Hematopoietic multipotent progenitor cell treated with erythropoietin and hydrocortisone succinate and interleukin-3 and kit ligand, for 8 days (in vitro differentiated cells): Measurements from ENCODE around the gene ACLY.

ENCODE experiments used
- DNase-seq: peaks from one replicate; pipeline ENCODE4 v3.0.0-alpha.2; 2015

Gene ACLY

DNA sequence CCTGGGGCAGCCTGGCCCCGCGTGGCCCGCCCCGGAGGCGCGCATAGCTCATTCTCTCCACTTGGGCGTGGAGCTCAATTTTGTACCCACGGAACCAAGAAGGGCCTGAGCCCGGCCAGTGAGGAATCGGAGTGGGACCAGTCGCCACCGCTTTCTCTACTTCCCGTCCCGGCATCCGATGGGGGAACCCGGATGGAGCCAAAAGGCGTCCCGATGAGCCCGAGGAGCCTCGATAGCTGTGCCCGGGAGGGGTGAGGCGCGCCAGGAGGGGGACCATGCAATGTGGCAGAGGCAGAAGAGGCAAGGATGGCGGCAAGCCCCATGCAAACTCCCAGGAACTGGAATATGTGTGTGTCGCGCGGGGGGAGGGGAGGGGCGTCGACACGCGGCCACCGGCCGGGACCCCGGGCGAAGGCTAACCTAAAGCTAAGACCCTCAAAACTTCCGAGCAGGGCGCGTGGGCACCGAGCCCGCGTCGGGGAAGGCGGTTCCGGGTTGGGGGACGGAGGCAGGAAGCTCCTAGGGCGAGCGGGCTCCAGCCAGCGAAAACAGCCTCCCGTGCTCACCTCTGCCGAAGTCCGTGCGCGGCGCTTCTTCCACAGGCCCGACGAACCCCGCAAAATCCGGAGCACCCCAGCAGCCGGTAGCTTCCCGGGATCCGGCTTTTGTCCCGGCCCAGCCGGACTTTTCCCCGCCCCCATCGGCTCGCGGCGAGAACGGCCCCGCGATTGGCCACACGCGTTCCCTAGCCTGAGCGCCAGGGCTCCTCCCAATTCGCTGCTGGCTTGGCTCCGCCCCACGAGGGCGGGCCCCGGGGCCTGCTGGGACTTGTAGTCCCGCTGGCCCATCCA is at the start of gene ACLY:
ACLY (minus strand) TSS at position 638 of the 851 bp plus-strand sequence. CDS start 5,078 bp downstream, outside the sequence.
- peak; percentile 98 for DNase-seq

DNA sequence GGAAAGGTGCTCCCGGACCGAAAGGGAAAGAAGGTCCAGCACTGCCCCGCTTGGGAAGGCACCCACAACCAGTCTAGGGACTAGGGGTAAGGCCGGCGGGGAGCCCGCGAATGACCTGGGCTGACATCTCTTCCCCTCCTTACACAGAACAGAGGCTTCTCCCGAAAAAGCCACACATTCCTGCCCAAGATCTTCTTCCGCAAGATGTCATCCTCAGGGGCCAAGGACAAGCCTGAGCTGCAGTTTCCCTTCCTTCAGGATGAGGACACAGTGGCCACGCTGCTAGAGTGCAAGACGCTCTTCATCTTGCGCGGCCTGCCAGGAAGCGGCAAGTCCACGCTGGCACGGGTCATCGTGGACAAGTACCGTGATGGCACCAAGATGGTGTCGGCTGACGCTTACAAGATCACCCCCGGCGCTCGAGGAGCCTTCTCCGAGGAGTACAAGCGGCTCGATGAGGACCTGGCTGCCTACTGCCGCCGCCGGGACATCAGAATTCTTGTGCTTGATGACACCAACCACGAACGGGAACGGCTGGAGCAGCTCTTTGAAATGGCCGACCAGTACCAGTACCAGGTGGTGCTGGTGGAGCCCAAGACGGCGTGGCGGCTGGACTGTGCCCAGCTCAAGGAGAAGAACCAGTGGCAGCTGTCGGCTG is 49.3 kb upstream of the ACLY start:
- DNase-seq: no peak

DNA sequence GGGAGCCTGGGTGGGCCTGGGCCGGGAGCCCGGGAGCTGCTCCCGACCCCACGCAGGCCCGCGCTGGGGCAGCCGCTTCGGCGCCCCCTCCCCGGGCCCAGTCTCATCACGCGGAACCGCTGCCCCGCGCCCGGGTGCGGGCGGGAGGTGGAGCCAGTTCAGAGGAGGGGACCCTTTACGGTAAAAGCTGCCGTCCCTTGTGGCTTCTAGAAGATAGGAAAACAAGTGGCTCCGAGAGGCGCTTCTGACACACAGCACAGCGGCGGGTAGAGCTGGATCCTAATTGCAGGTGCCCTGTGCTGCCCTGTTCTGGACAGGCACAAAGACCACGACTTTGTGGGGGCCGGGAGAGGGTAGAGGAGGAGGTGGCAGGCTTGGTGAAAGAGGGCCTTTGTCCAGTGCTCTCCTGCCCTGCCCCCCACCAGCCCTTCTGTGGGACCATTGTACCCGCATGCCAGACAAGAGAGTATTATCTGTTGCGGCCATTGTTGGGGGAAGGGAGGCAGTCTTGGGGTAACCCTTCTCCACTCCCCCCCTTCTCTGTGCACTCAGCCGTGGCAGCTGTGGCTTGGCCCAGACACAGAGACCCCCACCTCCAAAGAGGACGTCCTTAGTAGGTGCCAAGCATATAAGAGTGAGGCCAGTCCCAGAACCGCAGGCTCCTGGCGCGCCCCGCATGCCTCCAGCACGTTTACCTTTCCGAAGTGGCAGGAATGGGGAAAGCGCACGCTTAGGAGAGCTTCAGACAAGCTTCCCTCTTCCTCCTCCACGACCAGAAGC is 48.6 kb upstream of the ACLY start:
- peak; percentile 54 for DNase-seq

DNA sequence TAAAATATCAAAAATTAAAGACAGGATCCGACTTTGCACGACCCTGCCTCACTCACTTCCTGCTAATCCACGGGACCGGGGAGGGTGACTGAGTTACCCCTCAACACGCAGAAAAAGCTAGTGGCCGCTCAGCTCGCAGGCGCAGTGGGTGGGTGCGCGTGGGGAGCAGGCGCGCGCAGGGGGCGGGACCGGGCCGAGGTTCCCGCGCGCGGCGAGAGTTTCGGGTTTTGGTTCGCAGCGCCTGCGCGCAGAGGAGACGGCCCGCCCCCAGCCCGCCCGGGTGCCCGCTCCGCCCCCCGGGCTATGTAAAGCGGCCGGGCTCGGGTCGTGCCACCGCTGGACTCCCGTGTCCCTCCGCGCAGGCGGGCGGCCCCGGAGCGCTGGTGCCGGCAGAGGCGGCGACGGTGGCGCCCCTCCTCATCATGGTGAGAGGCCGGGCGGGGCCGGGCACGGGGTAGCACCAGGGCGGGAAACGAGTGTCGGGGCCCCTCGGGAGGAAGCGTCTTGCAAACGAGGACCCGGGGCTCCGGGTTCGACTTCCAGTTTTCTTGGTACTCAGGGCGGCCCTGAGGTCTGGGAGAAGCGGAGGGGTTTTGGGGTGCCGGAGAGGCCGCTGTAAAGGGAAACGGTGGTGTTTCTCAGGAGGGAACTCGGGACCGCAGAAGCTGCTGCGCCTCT is 47.9 kb upstream of the ACLY start, which contains the start of gene CNP:
CNP (plus strand) TSS at position 333 of the 678 bp plus-strand sequence; CDS start at position 423, 90 bp downstream.
- DNase-seq: peak; percentile 87

DNA sequence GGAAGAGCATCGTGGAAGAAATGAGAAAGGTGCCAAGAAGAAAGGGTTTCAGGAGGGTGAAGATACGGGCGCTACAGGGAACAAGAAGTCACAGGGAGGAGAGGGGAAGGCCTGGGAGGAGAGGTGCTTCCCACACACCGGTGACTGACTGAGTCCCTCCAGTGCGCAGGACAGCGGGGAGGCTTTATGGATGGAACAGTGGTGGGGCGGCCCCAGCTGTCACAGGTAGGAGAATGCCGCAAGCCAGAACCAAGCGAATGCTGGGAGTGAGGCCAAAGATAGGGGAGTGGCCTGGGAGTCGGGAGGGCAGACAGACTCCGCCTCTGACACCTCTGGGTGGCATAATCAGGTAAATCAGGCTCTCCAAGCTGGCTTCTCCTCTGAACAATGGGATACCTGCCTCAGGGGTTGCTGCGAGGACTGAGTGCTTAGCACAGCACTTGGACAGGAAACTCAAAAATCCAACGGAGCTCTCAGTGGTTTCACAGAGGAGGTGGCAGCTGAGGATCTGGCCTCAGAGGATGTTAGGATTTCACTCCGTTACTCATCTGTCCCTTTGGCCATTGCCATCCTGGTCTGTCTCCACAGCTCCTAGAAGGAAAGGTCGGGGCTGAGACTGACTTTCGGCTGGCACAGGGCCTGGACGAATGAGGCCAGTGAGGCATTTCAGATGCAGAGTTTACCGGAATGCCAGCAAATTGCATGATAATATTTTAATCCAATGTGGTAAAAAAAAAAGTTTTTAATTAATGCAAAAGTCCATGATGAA is 47.1 kb upstream of the ACLY start:
- DNase-seq: peak; percentile 78

- DNase-seq: peak; percentile 75
Measured at GRCh38 chr17:41962768-41963434, 44.1 kb upstream of the ACLY start.

DNA sequence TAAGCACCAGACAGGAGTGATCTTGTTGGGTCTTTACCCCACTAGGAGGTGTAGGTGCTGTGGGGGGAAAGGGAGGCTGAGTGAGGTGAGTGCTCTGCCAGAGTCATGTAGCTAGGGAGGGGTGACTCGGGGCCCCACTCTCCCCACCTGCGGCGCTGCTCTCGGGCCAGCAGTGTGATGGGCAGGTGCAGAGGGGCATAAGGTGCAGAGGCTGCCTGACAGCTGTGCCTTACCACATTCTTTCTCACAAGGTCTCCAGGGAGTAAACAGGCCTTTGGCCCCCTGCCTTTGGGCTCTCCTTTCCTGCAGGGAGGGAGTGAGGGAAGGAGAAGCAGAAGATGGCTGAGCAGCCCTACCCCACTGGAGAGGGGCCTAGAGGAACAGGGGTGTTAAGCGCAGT is 43.4 kb upstream of the ACLY start:
- no peak for DNase-seq

GRCh38 chr17:41959336-41960095 is 40.8 kb upstream of the ACLY start:
- DNase-seq: peak; percentile 83

DNA sequence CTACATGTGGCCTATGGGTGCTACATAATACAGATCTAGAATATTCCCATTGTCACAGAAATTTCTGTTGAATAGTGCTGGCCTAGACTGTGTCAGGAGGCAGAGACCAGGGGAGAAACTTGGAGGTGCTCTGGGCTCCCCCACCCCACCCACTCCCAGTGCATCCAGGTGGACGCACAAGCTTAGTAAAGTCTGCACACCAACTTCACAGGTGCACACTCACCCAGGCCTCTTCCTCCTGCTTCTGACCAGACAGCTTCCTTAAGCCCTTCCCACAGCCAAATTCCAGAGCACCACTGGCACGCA is 40.2 kb upstream of the ACLY start:
- no peak for DNase-seq

DNA sequence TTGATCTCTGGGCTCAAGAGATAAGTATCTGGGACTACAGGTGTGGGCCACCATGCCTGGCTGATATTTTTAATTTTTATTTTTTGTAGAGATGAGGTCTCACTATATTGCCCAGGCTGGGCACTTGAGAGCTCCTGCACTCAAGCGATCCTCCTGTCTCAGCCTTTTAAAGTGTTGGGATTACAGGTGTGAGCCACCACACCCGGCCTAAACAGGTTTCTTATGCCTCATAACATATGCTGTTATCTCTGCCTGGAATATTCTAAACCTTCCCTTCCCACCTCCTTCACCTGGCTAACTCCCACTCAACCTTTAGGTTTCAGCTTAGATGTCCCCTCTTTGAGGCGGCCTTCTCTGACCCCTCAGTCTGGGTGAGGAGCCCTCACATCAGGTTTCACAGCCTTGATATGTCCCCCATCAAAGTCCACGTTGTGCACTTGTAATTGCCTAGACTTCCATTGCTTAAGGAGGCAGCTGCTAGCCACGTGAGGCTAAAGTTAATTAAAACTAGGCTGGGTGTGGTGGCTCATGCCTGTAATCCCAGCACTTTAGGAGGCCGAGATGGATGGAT is 39.2 kb upstream of the ACLY start:
- DNase-seq: no peak

DNA sequence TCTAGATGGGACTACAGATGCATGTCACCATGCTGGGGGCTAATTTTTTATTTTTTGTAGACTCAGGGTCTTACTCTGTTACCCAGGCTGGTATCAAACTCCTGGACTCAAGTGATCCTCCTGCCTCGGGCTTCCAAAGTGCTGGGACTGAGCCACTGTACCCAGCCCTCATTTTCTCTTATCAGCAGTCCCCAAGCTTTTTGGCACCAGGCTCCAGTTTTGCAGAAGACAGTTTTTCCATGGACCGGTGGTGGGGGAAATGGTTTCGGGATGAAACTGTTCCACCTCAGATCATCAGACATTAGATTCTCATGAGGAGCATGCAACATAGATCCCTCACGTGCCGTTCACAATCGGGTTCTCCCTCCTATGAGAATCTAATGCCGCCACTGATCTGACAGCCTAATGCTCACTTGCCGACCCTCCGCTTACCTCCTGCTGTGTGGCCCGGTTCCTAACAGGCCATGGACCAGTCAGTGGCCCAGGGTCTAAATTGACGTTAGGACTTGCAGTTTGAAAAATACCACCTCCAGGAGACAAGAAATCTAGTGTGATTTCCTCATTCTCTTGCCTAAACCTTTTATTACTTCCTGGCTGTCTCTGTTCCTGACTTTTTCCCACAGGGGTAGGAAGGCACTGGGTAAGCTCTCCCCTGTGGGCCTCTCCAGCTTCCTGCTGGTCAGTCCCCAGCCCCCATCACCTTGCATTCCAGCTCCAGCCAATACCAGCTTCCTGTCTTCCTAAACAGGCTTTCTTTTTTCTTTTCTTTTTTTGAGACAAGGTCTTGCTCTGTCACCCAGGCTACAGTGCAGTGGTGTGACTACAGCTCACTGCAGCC is 38.5 kb upstream of the ACLY start:
- peak; percentile 72 for DNase-seq

- DNase-seq: no peak
Measured at GRCh38 chr17:41956522-41956921, 37.8 kb upstream of the ACLY start.

DNA sequence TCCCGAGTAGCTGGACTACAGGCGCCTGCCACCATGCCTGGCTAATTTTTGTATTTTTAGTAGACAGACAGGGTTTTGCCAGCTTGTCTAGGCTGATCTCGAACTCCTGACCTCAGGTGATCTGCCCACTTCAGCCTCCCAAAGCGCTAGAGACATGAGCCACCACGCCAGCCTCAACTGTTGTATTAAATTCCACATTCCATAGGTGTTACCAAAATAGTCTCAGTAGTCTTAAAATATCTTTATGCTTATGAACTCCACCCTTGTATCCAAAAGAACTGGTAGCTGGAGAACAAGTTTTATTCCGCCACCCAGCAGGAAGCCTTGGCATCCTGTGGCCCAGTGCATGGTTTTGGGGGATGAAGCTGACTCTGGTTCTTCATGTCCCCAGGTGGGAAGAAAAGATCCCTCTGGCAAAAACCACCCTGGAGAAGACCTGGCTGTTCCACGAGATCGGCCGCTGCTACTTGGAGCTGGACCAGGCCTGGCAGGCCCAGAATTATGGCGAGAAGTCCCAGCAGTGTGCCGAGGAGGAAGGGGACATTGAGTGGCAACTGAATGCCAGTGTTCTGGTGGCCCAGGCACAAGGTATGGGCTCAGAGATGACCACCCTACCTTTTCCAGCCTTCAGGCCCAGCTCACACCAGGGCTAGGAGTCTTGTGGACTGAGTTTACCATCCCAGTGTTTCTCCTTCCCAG is 30.2 kb upstream of the ACLY start:
- DNase-seq: no peak

DNA sequence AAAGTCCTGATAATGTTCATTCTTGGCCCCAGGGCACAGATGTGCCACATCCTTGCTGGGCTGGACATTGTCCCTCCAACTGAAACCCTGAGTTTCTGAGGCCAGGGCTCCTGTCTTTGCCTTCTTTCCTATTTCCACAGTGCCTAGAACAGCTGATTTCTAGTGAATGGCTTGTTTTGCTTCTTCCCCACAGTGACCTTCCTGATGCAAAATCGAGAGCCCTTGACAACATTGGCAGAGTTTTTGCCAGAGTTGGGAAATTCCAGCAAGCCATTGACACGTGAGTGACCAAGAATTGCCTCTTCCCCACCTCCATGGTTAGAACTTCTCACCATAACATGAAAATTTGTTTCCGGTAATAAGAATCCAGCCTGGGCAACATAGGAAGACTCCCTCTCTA is 26.2 kb upstream of the ACLY start:
- no peak for DNase-seq

- DNase-seq: no peak
Measured at GRCh38 chr17:41943492-41943891, 24.7 kb upstream of the ACLY start.

- no peak for DNase-seq
Measured at GRCh38 chr17:41942626-41943373, 24.0 kb upstream of the ACLY start.

DNA sequence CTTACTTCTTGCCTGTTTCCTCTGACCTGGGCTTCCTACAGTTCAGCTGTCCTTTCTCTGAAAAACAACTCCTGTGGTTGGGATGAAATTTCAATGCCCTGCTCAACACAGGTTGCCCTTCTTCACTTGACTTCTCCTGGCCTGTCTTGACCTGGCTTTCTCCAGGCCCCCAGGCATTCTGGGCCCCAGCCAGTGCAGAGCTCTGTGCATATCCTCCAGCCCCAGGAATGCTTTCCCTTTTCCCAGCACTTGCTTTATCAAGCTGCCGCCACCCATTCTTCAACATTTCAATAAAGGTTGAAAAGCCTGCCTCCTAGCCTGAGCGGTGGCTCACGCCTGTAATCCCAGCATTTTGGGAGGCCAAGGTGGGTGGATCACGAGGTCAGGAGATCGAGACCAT is 22.4 kb upstream of the ACLY start:
- DNase-seq: no peak

DNA sequence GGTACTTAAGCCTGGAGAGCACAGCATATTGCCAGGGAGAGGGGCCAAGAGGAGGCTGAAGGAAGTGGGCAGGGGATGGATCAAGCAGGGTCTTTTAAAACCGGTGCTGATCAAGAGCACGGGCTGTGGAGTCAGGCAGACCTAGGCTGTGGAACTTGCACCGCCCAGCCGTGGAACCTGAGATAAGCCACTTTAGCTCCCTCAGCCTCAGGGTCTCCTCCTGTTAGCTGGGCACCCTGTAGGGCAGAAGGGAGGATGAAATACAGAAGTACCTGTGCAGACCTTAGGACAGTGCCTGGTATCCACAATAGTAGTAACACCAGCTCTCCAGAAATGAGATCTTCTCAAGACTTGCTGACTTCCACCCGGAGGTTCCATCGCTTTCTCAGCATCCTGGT is 20.9 kb upstream of the ACLY start:
- no peak for DNase-seq
